GM06990 (cell line): Measurements from ENCODE around the gene COQ8A.

Source experiments
- DNase-seq: peaks from one replicate; pipeline ENCODE4 v3.0.0-alpha.2; 2011; ENCODE audit not compliant: insufficient read length; ENCODE audit errors: extremely low read depth
- H3K27me3 ChIP-seq: replicated peaks from 2 replicates; pipeline ENCODE4 v1.6.0; 2011; ENCODE audit warnings: low read length; ENCODE audit not compliant: control insufficient read depth, insufficient read depth
- H3K36me3 ChIP-seq: 2 replicates; pipeline ENCODE4 v1.5.1; 2011; ENCODE audit warnings: low read length; ENCODE audit not compliant: control insufficient read depth, insufficient read depth
- H3K4me3 ChIP-seq: replicated peaks from 2 replicates; pipeline ENCODE4 v1.5.1; 2011; ENCODE audit warnings: low read depth, mild to moderate bottlenecking, control low read depth, low read length
- TF ChIP-seq, protein P1 (sequence below): IDR thresholded peaks from 2 replicates; pipeline ENCODE4 v1.5.1; 2011; ENCODE audit warnings: low read length, control low read depth, mild to moderate bottlenecking, inconsistent platforms; ENCODE audit not compliant: insufficient read depth, poor library complexity, severe bottlenecking

COQ8A gene

DNA sequence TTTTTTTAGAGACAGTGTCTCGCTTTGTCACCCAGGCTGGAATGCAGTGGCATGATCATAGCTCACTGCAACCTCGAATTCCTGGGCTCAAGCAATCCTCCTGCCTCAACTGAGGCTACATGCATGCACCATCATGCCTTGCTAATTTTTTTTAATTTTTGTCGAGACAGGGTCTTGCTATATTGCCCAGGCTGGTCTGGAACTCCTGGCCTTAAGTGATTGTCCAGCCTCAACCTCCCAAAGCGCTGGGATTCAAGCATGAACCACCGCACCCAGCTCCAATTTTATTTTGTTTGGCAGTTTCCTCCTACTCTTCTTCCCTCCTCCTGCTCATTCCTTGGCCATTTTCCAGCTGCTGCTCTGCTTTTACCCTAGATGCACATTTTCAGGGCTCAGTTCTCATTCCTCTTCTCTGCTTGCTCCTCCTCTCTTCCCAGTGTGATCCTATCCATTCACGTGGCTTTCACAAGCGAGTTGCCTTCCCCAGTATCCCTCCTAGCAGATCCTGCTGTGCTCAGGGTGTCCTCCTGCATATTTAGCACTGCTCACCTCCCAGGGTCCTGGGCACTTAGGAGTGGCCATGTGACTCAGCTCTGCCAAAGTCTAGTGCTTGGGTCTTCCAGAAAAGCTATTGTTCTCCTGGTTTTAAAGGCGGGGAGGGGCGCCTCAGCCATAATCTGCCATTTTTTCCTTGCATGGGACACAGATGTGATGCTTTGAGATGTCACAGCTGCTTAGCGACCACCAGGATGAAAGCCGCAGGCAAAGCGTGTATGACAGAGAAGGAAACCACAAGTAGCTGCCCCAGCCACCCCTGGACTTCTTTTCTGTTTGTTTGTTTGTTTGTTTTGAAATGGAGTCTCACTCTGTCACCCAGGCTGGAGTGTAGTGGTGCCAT is 36.0 kb upstream of the COQ8A start:
- Histone ChIP-seq H3K27me3 (no peaks in the 10 kb centered on the region), H3K4me3 (no peak overlapping the region), H3K36me3 (no peaks in the 10 kb centered on the region; the same call in 1 of the 2 replicates)
- TF ChIP-seq, protein P1, sequence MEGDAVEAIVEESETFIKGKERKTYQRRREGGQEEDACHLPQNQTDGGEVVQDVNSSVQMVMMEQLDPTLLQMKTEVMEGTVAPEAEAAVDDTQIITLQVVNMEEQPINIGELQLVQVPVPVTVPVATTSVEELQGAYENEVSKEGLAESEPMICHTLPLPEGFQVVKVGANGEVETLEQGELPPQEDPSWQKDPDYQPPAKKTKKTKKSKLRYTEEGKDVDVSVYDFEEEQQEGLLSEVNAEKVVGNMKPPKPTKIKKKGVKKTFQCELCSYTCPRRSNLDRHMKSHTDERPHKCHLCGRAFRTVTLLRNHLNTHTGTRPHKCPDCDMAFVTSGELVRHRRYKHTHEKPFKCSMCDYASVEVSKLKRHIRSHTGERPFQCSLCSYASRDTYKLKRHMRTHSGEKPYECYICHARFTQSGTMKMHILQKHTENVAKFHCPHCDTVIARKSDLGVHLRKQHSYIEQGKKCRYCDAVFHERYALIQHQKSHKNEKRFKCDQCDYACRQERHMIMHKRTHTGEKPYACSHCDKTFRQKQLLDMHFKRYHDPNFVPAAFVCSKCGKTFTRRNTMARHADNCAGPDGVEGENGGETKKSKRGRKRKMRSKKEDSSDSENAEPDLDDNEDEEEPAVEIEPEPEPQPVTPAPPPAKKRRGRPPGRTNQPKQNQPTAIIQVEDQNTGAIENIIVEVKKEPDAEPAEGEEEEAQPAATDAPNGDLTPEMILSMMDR = no peak
- no peak for DNase-seq

DNA sequence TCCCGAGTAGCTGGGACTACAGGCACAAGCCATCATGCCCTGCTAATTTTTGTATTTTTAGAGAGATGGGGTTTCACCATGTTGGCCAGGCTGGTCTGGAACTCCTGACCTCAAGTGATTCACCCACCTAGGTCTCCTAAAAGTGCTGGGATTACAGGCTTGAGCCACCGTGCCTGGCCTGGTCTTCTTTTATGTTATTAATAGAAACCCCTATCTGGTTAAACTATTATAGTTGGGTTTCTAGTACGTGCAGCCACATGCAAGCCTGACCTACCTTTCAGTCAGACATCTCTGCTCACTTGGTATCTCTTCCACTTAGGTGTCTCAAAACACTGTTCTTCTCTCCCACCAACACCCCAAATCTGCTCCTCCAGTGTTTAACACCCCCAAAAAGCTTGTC is 35.3 kb upstream of the COQ8A start:
- Histone ChIP-seq H3K36me3 (no peaks in the 10 kb centered on the region; the same call in 1 of the 2 replicates), H3K4me3 (no peak overlapping the region), H3K27me3 (no peaks in the 10 kb centered on the region)
- TF ChIP-seq, protein P1 = no peak
- DNase-seq = no peak

DNA sequence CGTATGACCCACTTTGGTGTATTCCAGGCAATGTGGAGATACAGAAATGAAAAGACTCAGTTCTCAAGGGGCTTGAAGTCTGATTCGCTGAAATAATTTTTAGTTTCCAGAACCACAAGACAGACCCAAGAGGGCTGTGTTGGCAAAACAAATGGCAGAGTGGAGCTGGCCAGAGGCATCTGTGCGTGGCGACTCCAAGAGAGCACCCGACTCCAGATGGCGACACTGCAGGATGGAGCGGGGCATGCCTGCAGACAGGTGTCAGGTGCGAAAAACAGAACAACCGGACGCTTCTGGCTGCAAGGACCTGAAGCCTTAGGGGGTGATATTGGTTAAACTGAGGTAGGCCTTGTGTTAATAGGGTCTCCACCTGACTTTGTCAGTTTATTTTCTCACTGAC is 31.7 kb upstream of the COQ8A start:
- Histone ChIP-seq H3K27me3 (no peaks in the 10 kb centered on the region), H3K4me3 (no peak overlapping the region), H3K36me3 (no peaks in the 10 kb centered on the region)
- DNase-seq = no peak
- TF ChIP-seq, protein P1 = no peak

DNA sequence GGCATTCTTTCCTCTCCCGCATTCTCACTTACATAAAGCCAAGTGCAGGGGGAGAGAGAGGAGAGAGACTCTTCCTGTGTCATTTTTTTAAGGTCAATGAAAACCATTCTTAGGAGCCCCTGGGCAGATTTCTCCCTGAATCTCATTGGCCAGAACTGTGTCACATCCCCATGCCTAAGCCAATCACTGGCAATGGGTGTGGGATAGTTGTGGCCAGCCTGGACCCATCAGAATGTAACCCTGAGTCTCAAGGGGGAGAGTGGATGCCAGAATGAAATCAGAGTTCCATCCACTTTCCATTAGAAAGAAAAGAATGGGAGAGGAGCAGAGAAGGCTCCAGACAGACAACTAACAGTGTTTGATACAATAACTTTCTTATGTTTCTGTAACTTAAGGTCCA is 31.2 kb upstream of the COQ8A start:
- no peaks in the 10 kb centered on the region for H3K27me3 ChIP-seq
- TF ChIP-seq, protein P1 = no peak
- no peak overlapping the region for H3K4me3 ChIP-seq
- DNase-seq = no peak
- no peaks in the 10 kb centered on the region for H3K36me3 ChIP-seq

DNA sequence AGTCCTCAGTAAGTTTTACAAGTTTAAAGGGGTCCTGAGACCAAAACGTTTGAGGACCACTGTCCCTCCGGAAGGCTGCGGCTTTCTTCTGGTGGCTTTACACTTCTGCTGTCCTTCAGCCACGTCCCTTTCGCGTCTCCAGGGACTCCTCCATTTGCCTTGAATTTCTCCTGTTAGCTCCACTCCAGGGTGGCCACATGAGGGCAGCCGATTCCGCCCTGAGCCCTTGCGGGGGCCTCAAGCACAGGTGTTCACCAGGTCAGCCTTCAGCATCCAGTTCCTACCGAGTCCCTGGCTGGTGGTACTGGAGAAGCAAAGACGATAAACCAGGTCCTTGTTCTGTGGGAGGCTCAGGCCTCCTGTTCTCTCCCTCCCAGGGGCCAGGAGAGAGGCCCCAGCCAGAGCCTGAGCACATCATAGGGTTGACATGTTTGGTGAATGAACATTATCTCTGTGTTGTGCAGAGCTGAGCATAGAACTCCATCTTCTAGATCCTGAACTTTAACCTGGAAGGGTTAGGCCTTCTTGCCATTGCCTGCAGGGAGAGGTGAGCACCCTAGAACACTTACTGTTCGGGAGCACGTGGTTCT is 27.4 kb upstream of the COQ8A start:
- TF ChIP-seq, protein P1 = peak; percentile 92
- Histone ChIP-seq H3K27me3 (no peaks in the 10 kb centered on the region), H3K4me3 (no peak overlapping the region), H3K36me3 (no peaks in the 10 kb centered on the region)
- DNase-seq = peak; percentile 48
